NCI-H2081 treated with DMSO at 0.1 percent for 48 hours (cell line): ENCODE measurements around the gene TADA3.

Experiments used
- DNase-seq: peaks from one replicate; lab custom pipeline; 2025; lab: John Stamatoyannopoulos, UW

TADA3 gene, protein sequence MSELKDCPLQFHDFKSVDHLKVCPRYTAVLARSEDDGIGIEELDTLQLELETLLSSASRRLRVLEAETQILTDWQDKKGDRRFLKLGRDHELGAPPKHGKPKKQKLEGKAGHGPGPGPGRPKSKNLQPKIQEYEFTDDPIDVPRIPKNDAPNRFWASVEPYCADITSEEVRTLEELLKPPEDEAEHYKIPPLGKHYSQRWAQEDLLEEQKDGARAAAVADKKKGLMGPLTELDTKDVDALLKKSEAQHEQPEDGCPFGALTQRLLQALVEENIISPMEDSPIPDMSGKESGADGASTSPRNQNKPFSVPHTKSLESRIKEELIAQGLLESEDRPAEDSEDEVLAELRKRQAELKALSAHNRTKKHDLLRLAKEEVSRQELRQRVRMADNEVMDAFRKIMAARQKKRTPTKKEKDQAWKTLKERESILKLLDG

DNA sequence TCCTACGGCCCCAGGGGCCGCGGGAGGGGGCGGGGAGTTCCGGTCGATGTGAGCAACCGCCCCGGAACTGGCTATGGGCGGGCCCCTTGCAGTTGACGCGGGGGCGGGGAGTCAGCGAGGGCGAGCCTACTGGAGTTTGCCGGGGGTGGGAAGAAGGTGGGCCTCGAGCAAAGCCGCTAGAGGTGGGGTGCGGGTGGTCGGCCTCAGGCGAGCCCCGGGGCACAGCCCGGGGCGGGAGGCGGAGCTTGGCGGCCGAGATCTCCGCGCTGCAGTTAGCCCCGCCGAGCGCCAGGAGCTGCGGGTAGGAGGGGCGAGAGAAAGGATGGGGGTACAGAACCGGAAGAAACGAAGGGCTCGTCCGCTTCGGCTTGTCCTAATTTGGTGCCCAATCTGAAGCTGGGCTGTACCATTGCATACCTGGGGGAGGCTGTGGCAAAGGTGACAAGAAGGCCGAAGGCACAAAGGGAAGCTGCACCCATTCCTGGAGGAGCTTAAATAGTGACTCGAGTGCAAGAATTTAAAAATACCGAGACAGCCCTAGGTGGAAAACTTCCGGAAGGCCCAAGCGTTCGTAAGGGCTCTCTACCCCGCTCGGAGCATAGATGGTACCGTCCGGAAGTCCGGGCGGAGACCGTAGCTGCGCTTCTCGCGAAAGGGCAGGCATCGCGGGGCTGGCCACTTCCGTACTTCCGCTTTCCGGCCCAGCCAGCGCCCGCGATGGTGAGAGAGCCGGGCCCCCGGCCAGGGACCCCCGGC is at the start of gene TADA3, which contains the start of gene ARPC4:
Gene TADA3 (minus strand): TSS at position 69 of the 756 bp plus-strand sequence. CDS start 1,007 bp downstream, outside the sequence.
Gene ARPC4 (plus strand): TSS at position 678 of the 756 bp plus-strand sequence. CDS start 40 bp downstream, at position 718.
- peak; percentile 68 for DNase-seq

DNA sequence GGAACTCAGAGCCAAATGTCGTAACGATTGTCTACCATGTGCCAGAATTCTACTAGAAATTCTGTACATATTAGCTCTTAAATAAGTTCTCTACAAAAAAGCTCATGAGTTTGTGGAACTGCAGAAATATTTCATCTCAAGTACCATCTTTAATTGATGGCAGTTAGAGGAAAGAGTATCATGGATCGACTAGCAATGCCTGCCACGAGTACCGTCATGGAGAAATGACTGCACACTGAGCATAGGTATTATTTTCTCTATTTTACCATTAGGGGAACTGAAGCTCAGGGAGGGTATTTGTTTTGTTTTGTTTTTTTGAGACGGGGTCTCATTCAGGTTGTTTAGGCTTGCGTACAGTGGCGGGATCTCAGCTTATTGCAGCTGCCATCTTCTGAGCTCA is 48.7 kb upstream of the TADA3 start:
- no peak for DNase-seq

DNA sequence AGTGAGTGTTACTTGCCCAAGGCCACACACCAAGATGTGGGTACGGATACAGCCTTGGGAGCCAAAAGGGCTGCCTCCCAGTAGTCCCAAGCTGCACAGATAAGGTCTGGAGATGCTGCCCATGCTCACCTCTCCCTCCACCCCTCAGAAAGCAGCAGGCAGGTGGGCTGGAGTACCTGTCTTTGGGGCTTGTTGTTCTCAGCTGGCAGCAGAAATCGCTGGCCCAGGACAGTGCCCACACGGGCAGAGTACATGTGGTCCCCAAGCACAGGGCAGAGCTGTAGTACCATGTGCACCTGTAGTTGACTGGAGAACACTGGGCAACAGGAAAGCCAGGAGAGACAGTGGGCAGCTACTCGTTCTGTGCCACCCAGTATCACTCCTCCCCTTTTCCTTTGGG is 46.6 kb upstream of the TADA3 start:
- no peak for DNase-seq

DNA sequence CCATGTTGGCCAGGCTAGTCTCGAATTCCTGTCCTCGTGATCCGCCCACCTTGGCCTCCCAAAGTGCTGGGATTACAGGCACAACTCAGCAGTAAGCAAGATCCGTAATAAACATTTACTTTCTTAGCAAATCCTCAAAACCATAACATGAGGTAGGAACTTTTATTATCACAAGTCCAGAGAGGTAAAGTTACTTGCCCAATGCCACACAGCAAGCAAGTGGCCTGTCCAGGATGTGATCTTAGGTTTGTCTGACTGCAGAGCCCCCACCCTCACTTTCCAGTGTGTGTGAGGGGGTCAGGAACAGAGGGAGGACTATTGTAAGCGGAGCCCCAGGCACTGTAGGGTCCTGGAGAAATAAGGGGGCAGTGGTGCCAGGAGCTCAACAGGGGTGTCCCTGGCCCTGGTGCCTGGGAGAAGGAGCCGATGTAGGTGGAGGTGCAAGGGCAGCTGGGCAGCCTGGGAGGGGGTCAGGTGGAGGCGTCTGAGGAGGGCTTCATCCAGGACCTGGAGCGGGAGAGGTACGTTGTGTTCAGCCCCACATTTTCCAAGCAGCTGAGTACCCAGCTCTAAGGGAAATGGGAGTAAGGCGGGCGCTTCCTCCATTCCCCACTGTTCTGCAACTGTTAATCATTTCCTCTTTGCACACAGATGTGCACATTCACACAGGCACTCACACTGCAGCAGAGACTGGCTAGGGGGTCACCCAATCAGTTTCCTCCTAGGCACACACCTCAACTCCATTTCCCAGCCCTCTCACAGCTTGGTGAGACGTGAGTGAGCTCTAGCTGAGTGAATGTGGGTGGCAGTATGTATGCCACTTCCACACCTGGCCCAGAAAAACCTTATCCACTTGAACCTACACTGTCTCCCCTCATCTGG is 45.7 kb upstream of the TADA3 start:
- no peak for DNase-seq

DNA sequence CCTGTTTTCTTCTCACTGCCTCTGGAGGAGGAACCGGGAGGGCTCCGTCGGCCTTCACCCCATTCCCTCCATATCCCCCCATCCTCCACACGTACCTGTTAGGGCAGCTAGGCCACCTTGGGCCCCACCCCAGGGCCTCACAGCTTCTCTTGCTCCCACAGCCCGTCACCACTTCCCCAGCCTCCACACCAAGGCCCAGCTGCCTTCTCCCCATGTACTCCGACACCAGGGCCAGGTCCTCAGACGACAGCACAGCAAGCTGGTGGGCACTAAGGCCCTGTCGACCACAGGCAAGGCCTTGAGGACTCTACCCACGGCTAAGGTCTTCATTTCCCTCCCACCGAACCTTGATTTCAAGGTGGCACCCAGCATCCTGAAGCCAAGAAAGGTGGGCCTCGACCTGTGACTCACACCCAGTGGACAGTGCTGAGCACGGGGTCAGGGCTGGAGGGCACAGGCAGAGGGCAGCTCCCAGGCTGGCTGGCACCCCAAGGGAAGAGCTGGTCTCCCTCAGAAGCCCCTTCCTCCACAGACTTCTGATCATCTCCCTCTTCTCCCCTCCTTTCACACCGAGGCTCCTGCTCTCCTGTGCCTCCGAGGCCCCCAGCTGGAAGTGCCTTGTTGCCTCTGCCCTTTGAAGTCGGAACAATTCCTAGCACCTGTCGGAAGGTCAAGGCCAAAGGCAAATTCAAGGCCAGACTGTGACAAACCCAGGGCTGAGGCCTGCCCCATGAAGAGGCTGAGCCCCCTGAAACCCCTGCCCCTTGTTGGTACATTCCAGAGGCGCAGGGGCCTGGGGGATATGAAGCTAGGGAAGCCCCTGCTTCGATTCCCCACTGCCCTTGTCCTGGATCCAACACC is 42.5 kb upstream of the TADA3 start:
- no peak for DNase-seq

DNA sequence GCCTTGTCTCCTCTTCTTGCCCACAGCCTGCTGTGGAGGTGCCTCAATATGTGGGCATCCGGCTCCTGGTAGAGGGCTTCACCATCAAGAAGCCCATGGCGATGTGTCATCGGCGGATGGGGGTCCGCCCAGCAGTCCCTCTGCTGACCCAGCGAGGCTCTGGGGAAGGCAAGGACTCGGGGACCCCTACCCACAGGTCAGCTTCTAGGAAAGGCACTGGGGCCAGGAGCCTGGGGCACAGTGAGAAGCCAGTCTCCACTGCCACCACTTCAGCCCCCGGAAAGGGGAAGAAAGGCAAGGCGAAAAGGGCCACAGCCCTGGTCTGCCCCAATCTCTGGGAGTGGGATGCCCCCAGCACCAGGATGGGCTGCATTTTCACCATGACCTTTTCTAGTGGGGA is 40.8 kb upstream of the TADA3 start:
- no peak for DNase-seq

DNA sequence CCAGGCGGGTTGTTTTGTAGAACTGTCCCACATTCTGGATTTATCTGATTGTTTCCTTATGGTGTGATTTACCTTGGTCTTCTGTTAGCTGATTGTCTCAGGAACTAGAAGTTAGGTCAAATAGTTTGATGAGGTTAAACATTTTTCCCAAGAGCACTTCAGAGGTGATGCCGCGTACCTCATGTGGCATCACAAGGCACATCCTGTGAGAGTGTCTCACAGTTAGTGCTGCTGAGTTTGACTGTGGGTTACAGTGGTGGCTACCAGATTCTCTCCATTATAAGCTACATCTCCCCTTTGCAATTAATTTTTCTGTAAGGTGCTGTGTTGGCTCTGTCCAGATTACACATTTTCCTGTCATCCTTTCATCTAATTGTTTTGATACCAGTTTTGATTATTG is 39.0 kb upstream of the TADA3 start:
- no peak for DNase-seq

DNA sequence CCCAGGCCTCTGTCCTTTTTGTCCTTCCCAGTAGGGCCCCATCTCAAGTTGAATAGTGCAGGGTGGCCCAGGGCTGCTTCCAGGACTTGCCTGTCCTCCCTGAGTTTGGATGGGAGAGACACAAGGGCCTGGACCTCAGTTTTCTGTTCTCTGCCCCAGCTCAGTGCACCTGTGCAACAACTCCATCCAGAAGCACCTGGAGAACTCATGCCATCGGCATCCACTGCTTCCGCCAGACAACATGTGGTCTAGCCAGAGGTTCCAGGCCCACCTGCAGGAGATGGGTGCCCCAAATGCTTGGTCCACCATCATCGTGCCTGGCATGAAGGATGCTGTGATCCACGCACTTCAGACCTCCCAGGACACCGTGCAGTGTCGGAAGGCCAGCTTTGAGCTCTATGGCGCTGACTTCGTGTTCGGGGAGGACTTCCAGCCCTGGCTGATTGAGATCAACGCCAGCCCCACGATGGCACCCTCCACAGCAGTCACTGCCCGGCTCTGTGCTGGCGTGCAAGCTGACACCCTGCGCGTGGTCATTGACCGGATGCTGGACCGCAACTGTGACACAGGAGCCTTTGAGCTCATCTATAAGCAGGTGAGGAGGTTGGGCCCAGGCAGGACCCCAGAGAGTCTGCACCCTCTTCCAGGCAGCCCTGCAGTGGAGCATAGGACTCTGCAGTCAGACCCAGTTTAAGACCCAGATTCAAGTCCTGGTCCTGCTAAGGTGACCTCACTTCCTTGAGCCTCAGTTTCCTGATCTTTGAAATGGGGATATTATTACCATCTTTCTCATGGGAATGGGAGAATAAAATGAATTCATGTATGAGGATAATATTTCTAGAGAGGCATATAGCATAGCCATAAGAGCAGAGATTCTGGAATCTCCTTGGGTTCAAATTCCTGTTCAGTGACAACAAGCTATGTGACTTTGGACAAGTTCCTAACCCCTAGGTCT is 36.8 kb upstream of the TADA3 start:
- no peak for DNase-seq

DNA sequence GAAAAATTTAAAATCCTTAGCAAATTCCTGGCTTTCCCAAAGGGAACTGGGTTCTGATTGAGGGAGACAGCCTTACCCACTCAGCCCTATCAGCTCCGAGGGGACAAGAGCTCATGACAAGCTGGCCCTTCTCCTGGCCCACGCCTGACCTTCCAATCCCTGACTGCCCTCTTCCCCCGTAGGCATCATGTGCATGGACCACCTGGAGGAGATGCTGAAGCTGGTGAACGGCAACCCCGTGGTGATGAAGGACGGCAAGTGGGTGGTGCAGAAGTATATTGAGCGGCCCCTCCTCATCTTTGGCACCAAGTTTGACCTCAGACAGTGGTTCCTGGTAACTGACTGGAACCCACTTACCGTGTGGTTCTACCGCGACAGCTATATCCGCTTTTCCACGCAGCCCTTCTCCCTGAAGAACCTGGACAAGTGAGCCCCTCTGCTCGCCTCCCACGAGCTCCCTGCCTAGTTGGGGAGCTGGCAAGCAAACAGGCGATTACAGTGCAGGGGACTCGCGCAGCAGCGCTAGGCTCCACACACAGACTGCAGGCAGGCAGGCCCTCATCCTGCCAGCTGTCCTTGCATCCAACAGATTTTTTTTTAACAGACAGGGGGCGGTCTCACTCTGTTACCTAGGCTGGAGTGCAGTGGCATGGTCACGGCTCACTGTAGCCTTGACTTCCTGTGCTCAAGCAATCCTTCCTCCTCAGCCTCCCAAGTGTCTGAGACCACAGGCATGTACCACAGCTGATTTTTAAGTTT is 34.7 kb upstream of the TADA3 start:
- DNase-seq, result no peak

DNA sequence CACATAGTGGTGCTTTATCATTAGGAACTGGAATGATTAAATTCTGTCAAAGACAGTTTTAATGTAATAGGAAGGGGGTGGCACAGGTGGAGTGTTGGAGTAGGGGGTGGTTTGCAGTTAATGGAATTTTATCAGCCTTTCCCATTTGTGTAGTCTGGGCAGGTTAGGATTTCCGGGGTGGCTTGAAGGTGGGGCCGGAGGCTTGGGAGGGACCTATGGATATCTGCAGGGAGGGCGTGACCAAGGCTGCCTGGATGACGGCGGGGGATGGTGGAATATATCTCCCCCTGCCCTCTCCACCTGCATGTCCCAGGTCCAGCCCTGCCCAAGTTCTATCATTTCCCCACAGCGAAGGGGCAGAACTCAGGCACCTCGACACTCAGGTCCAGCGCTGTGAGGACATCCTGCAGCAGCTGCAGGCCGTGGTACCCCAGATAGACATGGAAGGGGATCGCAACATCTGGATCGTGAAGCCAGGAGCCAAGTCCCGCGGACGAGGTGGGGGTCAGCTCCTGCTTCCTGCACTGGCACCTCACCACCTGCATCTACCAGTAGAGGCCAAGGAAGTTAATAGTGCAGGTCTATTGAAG is 33.3 kb upstream of the TADA3 start:
- no peak for DNase-seq

DNA sequence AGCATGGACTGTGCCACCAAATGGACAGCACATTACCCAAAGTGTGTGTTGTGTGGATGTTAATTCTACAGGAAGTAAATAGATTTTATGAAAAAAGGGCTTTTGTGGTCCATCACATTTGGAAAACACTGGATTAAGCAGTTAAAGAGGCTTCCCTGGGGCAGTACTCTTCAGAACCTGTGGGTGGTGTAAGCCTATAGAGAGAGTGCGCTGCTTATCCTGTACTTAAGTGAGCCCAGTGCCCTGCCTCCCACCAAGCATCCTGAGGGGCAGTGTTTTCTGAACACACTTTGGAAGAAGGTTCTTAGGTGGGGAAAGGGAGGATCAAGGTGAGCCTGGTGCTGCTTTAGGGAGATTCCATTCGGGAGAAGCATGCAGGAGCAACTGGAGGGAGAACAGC is 28.7 kb upstream of the TADA3 start:
- DNase-seq, result no peak

DNA sequence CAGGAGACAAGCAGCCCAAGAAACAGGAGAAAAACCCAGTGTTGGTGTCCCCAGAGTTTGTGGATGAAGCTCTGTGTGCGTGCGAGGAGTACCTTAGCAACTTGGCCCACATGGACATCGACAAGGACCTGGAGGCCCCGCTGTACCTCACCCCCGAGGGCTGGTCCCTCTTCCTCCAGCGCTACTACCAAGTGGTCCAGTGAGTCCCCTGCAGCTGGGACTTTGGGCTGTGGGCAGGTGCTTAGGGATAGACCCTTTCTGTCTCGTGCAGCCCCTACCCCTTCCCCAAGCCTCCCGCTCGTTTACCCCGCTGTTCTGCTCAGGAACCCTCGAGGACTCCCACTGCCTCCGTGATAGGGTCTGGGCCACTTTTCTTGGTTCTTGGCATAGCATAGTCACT is 28.3 kb upstream of the TADA3 start:
- DNase-seq, result no peak

DNA sequence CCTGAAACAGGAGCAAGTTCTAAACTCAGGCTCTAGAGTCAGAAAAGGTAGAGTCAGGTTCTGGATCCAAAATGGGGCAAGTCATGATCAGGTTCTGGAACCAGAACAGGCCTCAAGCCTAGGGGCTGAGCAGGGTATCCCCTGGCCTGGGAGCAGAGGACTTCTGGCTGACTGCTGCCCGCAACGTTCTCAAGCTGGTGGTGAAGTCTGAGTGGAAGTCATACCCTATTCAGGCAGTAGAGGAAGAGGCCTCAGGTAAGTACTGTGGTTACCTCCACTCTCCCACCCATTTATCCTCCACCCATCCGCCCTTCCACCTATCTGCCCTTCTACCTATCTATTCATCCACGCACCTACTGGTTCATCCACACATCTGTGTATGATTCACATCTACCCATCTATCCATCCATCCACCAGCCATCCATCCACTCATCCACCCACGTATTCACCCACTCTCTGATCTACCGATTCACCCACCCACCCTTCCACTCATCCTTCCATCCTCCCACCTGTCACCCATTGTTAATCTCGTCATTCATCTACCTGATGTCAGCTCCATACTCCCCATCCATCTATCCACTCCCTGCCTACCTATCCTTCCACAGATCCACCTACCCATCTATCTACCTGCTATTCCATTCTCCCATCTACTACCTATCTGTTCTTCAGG is 26.5 kb upstream of the TADA3 start:
- no peak for DNase-seq

DNA sequence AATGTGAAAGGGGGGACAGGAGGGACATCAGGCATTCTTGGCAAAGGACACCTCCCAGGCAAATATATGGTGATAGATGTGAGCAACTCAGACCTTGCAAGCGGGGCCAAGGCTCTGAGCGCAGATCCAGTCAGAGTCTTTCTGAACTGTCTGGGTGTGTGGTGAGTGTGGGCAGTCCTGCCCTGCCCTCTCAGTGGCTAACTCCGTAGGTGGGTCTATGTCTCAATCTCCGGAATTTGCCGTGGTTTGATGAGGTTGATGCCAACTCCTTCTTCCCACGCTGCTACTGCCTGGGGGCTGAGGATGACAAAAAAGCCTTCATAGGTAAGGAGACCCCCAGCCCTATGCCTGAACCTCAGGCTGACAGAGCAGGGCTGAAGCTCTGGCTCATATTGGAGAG is 25.2 kb upstream of the TADA3 start:
- no peak for DNase-seq

DNA sequence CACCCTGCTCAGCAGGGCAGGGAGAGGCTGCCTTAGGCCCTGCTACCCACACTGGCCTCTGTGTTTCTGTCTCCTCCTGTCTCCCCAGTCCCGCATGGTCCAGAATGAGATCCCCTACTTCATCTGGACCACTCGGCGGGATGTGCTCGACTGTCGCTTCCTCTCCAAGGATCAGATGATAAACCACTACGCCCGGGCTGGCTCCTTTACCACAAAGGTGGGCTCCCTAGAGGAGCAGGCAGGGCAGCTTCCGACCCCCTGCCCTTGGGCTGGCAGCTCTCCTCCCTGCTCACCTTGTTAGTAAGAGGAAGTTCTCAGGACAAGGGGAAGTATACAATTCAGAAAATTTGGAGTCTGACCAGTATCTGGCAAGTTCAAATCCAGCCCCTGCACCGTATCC is 23.7 kb upstream of the TADA3 start:
- no peak for DNase-seq

DNA sequence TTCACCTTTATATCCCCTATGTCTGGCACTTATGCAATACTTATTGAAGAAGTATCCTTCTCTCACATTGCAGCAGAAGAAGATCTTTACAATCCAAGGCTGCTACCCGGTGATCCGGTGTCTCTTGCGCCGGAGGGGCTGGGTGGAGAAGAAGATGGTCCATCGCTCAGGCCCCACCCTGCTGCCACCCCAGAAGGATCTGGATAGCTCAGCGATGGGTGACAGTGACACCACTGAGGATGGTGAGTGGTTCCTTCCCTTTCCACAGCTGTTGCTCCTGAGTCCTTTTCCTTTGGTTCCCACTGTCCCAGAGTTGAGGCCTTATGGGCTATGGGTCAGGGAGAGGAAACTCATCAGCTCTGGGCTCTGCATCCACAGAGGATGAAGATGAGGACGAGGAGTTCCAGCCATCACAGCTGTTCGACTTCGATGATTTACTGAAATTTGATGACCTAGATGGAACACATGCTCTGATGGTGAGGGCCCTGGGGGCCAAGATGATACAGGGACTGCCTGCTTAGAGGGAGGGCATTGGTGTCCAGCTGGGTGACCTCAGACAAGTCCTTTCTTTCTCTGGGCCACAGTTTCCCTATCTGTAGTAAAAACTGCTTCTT is 20.7 kb upstream of the TADA3 start:
- no peak for DNase-seq

DNA sequence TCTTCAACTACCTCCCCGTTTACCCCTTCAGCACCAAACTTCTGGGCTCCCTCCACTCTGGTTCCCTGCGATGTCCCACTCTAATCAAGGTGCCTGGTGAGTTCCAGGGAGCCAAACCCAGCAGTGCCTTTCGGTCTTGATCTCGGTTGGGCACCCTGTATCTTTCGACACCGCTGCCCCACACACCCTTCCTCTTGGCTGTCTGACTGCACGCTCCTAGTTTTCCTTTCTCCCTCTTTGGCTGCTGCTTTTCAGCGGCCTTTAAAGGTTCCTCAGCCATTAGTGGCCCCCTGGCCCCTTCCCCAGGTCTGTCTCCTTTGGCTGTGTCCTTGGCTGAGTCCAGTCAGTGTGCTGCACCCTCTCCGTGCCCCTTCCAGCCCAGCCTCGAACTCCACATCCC is 18.6 kb upstream of the TADA3 start:
- DNase-seq, result no peak

DNA sequence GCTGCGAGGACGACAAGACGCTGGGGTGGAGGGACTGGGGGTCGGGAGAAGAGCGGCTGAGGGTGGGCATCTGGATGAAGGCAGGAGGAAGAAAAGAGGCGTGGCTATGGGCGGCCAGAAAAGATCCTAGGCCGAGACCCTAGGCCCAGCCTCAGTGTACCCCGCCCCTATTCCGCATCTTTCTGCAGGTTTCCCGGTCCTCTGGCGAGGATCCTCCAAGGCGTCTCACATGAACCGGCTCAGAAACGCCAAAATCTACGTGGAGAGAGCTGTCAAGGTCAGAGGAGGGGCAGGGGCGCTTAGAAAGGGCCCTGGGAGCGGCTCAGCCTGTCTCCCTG is 18.1 kb upstream of the TADA3 start:
- no peak for DNase-seq
